GM21360 (cell line): Measurements from ENCODE around the gene CYSTM1.

ENCODE experiments used
- ATAC-seq: cut with Tn5 transposase; IDR thresholded peaks from one replicate; pipeline ENCODE4 v1.9.1; 2021; ENCODE audit warnings: mild to moderate bottlenecking, moderate library complexity; ENCODE audit not compliant: unreplicated experiment

CYSTM1 gene

GRCh38 chr5:140205216-140205615 lies 30.2 kb downstream of the CYSTM1 start:
- ATAC-seq = no peak

GRCh38 chr5:140205952-140206351 lies 31.0 kb downstream of the CYSTM1 start:
- no peak for ATAC-seq

- ATAC-seq = peak; percentile 73
Observed at GRCh38 chr5:140207250-140207964, 32.4 kb downstream of the CYSTM1 start.

- no peak for ATAC-seq
Observed at GRCh38 chr5:140208065-140208464, 33.1 kb downstream of the CYSTM1 start.

GRCh38 chr5:140213370-140213983 lies 38.5 kb downstream of the CYSTM1 start:
- peak; percentile 56 for ATAC-seq

GRCh38 chr5:140214831-140215230 lies 39.8 kb downstream of the CYSTM1 start:
- no peak for ATAC-seq

- no peak for ATAC-seq
Observed at GRCh38 chr5:140215276-140215675, 40.3 kb downstream of the CYSTM1 start.

GRCh38 chr5:140216478-140217074 lies 41.6 kb downstream of the CYSTM1 start:
- ATAC-seq = no peak

GRCh38 chr5:140217299-140218026 lies 42.5 kb downstream of the CYSTM1 start:
- ATAC-seq = no peak

- peak; percentile 8 for ATAC-seq
Observed at GRCh38 chr5:140219068-140219991, 44.3 kb downstream of the CYSTM1 start.

GRCh38 chr5:140220032-140220697 lies 45.2 kb downstream of the CYSTM1 start:
- ATAC-seq = peak; percentile 51

GRCh38 chr5:140220698-140221064 lies 45.7 kb downstream of the CYSTM1 start:
- no peak for ATAC-seq

- ATAC-seq = peak; percentile 58
Observed at GRCh38 chr5:140221697-140222223, 46.8 kb downstream of the CYSTM1 start.

- no peak for ATAC-seq
Observed at GRCh38 chr5:140222416-140222815, 47.4 kb downstream of the CYSTM1 start.

- ATAC-seq = no peak
Observed at GRCh38 chr5:140223567-140223966, 48.6 kb downstream of the CYSTM1 start.

- ATAC-seq = no peak
Observed at GRCh38 chr5:140224658-140225057, 49.7 kb downstream of the CYSTM1 start.

GRCh38 chr5:140225396-140225795 lies 50.4 kb downstream of the CYSTM1 start:
- ATAC-seq = no peak

- no peak for ATAC-seq
Observed at GRCh38 chr5:140227046-140227445, 52.1 kb downstream of the CYSTM1 start.

- no peak for ATAC-seq
Observed at GRCh38 chr5:140228364-140228837, 53.4 kb downstream of the CYSTM1 start.

- no peak for ATAC-seq
Observed at GRCh38 chr5:140230373-140230772, 55.4 kb downstream of the CYSTM1 start.
